NCI-H1436 (cell line): ENCODE data around the gene SHROOM3.
"Not testable (repeated sequence)": the region's sequence is repeated elsewhere in the genome, so short reads cannot be mapped to it uniquely, and the experiment has no call there.

ENCODE experiments used
- DNase-seq: peaks from one replicate; lab custom pipeline; 2025; lab: John Stamatoyannopoulos, UW

The SHROOM3 gene

DNA sequence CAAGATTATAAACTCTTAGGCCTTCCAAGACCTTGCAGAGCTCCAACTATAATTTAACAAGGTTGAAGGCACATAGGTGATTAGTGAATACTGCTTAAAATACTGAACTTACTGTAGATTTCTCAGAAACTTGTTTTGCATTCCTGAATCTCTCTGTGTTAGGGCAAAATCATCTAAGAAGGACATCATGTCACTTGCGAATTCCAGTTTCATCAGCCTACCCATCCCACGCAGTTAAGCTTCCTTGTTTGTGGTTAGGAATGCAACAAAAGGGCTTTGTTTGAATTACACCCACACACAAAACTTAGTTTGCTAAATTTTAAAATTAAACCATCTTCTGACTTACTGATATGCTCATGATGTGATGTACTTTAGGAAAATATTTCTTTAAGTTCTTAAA lies 288.9 kb downstream of the SHROOM3 start:
- DNase-seq: no peak

DNA sequence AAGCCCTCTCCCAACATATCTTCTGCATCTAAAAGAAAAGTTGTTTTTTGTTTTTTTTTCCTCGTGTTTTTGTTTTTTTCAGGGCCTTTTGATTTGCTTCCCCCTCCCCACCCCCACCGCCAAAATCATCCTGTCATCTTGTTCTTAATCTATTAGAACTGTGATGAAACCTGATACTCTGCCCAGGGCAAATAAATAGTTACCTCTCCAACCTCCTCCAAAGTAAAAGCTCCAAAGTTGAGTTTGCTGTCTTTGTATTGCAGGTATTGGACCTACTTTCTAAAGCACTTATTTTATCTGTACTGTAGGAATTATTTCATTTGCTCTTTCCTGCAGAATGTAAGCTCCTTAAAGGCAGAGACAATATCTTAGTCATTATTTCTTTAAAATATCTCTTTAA lies 290.0 kb downstream of the SHROOM3 start:
- DNase-seq: no peak

DNA sequence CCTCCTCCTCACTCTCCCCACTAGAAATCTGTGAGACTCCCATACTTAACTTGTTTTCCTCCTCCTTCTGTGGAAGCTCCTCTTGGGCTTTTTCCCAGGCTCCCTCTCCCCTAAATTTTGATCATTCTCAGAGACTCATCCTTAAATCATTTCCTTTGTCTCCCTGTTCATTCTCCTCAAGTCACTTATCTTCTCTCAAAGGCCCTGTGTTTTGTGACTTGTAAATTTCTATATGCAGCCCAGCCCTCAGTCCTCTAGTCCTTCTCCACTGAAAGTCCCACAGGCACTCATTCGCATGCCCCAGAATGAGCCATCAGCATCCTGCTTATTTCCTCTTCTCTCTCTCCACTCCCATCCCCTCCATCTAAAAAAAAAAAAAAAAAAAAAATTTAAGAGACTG lies 291.1 kb downstream of the SHROOM3 start:
- DNase-seq: no peak

DNA sequence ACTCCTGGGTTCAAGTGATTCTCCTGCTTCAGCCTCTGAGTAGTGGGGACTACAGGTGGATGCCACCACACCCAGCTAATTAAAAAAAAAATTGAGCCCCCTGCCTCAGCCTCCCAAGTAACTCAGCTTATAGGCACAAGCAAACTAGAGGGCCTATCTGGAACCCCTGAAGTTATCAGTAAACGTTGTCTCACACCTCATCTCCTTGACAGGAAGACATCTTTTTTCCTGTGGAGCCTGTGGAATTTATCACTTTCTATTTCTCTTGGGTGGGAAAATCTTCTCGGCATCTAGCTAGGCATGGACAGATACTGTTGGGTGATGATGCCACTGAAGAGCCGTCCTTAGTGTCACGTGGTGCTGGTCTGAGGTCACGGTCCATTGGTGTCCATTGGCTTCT lies 291.6 kb downstream of the SHROOM3 start:
- no peak for DNase-seq

DNA sequence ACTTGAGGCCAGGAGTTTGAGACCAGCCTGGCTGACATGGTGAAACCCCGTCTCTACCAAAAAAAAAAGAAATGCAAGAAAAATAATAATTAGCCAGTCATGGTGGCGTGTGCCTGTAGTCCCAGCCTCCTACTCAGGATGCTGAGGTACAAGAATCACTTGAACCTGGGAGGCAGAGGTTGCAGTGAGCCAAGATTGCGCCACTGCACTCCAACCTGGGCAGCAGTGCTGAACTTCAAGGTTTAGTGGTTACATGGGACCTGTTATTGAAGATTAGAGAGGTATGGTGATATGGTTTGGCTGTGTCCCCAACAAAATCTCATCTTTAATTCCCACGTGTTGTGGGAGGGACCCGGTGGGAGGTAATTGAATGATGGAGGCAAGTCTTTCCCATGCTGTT lies 292.9 kb downstream of the SHROOM3 start:
- DNase-seq: not testable (repeated sequence)

DNA sequence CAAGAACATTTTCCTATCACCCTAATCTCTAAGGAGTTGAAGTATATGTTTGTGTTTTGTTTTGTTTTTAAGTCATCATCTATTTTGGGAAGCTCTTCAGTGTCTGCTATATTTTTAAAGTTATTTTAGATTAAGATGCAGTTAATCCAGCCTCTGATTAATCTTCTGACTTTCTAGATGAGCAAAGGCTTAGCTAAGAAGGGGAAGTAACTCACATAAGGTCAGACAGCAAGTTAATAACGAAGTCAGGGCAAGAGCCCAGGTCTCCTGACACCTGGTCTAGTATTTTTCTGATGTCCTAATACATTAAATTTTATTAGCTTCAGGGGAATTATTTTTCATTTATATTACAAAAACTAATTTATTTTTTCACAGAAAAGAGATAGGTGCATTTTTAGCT lies 294.4 kb downstream of the SHROOM3 start:
- DNase-seq: no peak

DNA sequence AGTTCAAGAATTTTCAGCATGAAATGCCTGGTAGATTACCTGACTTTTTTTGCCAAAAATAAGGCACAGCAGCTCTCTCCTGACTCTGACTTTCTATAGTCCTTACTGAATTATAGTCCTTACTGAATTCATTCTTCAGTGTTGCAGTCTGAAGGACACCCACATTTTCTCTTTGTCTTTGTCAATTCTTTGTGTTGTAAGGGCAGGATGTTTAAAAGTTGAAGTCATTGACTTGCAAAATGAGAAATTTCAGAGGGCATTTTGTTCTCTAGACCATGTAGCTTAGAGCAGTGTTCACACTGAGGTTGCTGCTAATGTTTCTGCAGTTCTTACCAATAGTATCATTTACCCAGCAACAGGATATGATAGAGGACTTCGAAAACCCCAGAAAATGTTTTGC lies 295.0 kb downstream of the SHROOM3 start:
- DNase-seq: no peak

DNA sequence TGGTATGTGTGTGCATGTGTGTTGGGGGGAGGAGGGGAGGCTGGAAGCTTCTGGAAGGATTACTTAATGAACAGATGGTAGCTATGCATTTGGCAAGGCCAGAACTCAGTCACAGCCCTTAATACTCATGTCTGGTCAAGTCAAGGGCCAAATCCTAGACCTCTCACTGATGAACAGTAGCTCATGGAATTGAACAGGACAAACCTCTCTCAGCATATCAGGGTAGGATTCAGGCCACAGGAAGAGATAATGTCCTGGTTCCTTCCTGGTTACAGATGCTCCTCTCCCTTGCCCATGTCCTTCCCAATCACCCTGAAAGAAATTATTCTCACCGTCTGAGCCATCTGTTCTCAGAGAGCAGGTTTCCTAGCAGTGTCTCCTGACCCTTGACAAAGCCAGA lies 297.2 kb downstream of the SHROOM3 start:
- no peak for DNase-seq

DNA sequence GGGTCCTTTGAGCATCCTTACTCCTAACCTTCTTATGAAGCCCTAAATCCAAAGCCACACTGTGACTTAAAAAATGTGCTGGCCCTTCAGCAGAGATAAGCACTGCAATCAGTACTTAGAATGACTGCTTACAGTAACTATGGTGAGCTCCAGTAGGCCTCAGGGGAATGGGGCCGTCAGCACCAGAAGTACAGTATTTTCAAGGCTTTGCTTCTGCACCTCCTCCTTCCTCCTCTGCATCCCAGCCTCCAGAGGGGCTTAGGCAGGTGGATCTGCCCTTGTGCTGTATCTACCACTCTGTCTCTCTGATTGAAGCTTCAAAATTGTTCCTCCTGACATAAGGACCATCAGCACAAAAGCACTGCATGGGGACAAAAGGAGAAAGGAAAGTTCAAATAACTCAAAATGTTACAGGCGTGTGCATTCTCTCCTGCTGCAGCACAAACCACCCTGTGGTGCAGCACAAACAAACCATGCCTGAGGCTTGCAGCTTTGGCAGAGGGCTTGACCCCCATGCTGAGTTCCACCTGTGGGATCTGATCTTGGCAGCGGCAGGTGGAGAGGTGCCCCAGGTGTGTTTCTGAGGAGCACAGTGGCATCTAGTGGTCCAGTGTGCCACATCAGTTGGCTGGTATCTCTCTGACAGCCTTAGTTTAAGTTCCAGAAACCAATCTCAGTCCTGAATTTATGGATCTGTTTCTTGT lies 298.2 kb downstream of the SHROOM3 start:
- DNase-seq: peak; percentile 52

DNA sequence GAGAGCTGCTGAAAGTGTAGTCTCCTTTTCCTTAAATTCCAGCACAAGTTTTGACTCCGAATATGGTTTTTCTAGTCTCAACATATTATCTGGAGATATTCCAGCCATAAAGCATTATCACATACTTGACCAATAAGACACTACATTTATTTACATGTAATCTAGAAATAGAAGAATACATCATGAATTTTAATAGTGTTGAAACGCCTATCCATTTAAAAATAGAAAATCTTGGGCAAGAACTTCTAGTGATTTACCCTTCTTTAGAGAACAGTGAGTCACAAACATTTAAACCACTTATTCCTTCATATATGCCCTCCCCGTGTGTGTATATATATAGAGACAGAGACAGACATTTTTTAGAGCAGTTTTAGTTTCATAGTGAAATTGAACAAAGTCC lies 301.4 kb downstream of the SHROOM3 start:
- no peak for DNase-seq

DNA sequence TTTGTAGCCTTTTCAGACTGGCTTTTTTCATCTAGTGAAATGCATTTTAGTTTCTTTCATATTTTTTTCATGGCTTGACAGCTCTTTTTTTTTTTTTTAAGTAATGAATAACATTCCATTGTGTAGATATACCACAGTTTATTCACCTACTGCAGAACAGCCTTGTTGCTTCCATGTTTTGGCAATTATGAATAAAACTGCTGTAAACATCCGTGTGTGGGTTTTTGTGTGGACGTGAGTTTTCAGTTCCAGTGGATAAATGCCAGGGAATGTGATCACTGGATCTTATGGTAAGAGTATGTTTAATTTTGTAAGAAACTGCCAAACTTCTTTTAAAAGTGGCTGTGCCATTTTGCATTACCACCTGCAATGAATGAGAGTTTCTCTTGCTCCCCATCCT lies 302.2 kb downstream of the SHROOM3 start:
- no peak for DNase-seq

DNA sequence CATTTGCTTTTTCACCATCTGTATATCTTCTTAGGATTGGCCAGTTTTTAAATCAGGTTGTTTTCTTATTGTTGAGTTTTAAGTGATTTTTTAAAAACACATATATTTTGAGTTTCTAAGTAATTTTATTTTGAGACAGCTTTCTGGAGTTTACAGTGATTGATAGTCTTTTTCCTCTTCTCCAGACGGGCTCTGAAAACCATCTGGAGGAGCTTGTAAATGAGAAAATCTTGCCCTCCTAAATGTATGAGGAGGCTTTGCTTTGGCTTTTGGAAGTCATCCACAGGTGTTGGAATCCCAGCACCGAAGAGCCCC lies 302.7 kb downstream of the SHROOM3 start:
- DNase-seq: no peak

DNA sequence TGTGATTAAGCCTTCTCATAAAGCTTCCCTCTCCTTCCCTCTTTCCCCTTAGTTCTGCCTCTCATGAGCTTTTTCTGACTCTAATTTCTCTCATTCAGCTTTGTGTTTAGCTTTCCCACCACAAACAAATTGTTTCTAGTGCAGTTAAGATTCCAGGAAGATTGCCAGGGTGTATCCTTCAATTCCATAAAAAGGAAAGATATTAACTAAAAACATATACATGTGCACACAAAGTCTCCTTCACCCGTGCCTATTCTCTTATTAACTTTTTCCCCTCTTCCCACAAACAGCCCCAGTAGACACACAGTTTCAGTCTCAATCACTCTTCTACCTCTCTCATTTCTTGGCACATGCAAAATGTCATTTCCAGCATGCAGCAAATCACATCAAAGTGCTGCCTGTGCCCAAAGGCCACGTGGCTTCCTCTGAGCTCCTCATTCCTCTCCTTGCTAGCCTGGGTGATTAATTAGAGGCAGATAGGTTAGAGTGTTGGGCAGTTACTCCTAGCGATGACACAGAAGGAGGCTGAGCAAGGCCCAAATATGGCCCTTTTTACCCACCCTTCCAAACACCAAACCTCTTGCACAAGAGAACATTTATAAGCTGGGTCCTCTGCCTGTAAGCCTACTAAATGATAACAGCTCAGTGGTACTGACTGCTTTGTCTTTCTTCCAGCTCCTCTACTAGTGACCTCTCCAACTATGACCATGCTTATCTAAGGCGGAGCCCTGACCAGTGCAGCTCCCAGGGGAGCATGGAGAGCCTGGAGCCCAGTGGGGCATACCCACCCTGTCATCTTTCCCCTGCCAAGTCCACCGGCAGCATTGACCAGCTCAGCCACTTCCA lies 303.3 kb downstream of the SHROOM3 start:
- no peak for DNase-seq

DNA sequence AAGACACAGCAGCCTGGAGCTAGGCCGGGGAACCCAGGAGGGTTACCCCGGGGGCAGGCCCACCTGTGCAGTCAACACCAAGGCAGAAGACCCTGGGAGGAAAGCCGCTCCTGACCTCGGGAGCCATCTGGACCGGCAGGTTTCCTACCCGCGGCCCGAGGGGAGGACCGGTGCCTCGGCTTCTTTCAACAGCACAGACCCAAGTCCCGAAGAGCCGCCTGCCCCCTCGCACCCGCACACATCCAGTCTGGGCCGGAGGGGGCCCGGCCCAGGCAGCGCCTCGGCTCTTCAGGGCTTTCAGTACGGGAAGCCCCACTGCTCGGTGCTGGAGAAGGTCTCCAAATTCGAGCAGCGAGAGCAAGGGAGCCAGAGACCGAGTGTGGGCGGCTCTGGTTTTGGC lies 305.2 kb downstream of the SHROOM3 start:
- DNase-seq: no peak

DNA sequence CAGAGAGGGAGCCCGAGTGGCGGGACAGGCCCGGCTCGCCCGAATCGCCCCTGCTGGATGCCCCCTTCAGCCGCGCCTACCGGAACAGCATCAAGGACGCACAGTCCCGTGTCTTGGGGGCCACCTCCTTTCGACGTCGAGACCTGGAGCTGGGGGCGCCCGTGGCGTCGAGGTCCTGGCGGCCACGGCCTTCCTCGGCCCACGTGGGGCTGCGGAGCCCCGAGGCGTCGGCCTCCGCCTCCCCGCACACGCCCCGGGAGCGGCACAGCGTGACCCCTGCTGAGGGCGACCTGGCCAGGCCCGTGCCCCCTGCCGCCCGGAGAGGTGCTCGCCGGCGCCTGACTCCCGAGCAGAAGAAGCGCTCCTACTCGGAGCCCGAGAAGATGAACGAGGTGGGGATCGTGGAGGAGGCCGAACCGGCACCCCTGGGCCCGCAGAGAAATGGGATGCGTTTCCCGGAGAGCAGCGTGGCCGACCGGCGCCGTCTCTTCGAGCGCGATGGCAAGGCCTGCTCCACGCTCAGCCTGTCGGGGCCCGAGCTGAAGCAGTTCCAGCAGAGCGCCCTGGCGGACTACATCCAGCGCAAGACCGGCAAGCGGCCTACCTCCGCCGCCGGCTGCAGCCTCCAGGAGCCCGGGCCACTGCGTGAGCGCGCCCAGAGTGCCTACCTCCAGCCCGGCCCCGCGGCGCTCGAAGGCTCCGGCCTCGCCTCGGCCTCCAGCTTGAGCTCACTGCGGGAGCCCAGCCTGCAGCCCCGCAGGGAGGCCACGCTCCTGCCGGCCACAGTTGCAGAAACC lies 306.0 kb downstream of the SHROOM3 start:
- no peak for DNase-seq

DNA sequence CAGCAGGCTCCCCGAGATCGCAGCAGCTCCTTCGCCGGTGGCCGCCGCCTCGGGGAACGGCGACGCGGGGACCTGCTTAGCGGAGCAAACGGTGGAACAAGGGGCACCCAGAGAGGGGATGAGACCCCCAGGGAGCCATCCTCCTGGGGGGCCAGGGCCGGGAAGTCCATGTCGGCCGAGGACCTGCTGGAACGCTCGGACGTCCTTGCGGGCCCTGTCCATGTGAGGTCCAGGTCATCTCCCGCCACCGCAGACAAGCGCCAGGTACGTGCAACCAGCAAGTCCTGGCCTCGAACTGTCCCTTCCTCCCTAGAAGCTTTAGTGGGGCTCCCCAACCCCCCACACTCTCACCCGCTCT lies 306.6 kb downstream of the SHROOM3 start:
- no peak for DNase-seq

DNA sequence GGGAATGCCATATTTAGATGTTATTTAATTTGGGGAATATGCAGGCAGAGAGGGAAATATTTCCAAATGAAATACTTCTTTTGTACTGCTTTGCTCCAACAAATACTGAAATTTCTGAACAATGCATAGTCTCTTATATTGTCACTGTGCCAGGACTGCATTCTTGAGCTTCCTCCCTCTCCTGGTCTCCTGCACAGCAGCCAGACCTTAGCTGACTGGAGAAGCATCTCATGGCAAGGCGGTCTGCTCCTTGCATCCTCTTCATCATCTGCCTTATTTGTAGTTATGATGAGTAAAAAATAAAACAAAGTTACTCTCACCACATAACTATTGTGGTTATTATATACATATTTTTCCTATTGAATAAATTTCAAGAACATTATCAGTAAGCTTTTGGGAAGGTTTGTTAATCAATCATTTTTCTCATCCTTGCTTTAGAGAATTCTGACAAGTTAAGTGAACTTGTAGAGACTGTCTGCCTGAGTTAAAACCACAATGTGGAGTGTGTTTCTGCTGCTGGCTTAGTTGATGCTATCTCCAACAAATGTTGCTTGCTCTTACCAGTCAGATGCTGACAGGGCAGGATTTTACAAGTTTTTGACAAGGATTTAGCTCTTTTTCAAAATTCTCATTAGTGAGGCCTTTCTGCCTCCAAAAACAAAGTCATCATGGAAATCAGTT lies 309.4 kb downstream of the SHROOM3 start:
- DNase-seq: no peak

DNA sequence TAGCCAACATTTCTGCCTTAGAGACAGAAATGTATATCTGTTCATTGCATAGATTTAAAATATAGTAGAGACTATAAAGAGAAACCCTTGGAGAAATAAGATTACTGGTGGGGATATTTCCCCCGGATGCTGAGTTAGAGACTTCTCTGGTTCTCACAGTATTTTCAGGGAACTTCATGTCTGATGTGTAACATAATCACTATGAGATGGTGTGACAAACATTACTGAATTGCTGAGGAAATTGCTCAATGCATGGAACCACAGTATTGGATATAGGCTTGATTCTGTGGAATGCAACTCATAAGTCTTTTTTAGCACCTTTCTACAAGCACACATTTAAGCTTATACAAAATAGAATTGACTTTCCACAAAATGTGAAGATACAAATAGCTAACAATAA lies 310.2 kb downstream of the SHROOM3 start:
- DNase-seq: no peak

DNA sequence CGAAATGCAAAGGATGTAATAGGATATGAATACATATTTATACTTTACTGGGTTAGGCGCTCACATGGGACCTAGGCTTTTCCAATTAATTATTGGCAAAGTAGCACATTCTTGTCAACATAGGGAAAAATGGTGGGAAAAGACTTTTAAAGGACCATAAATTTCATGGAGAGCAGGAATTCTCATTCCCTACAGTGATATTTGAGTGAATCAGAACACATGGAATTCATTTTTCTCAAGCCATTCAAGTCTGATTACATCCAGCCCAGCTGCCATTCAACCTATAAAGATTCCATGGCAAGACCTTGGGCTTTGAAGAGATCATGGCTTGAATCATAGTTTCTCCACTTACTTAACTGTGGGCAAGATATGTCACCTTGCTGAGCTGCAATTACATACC lies 312.5 kb downstream of the SHROOM3 start:
- no peak for DNase-seq

DNA sequence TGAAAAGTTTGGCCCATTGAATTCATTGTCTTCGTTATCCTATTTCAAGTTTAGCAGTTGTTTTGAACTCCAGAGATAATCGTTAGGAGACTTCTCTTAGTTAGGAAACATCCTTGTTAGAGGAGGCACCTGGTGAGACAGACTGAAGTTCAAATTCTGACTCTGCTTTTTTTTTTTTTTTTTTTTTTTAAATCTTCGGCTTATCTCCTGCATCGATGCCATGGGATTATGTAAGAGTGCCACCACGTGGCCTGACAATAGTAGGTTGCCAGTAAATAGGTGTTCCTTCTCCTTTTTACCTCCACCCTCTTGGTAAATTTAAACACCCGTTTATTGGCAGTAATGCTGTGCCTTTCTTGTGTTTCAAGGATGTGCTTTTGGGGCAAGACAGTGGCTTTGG lies 313.6 kb downstream of the SHROOM3 start:
- DNase-seq: peak; percentile 20

DNA sequence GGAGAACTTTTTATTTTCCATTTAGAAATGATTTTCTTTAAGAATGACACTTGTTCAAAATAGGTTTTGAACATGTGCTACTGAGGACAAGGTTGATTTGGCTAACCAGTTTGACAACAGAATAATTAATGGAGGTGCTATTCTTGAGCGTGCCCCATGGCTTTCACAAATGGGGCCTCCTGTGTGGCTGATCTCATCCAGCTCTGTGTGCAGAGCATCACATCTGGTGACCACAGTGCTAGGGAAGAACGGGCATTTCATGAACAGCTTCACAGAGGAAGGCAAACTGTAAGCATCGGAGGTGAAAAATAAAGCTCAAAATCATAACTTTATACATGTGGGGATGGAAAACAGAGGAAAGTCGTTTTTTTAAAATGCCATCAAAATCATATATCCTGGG lies 314.3 kb downstream of the SHROOM3 start:
- no peak for DNase-seq

DNA sequence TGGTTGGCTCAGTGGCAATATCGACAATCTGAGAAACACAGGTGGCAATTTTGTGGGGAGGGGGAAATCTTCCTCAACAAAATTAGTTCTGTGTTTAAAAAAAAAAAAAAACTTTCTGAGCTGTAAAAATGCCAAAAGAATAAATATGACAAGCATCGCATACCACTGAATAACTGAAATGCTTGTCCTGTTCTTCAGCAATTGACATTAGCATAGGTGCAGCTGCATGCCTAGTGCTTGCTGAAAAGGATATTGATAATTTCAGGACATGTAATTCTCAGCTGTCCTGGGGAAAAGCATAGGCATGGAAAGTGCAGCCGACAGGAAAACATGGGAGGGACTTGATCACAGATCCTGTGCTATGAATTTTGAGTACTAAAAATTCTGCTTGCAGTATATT lies 315.7 kb downstream of the SHROOM3 start:
- DNase-seq: no peak
